Thyroid gland (tissue), 4 donors: ENCODE measurements around the gene HK2. TPM values are rescaled to one million over a fixed set of nuclear protein-coding genes. Genes with fewer than 3 reads are reported as not detected.

Experiments
- DNase-seq, 2 donors: peaks; one replicate each; pipeline ENCODE4 v3.0.0-alpha.2; 2019
- H3K27ac ChIP-seq, 3 donors: fragments of 200-600 bp; sonication (generic); 1 replicate in 2 of 3; 2 replicates in 1 of 3; pipeline ENCODE4 v1.5.1; 2016 to 2019; ENCODE audit warnings: mild to moderate bottlenecking in 1 of 3, moderate library complexity in 1 of 3
- H3K27me3 ChIP-seq: fragments of 200-600 bp; sonication (generic); one replicate; pipeline ENCODE4 v1.5.1; 2019
- H3K36me3 ChIP-seq, 2 donors: fragments of 200-600 bp; sonication (generic); one replicate each; pipeline ENCODE4 v1.5.1; 2016 to 2019
- H3K4me1 ChIP-seq, 2 donors: fragments of 200-600 bp; sonication (generic); one replicate each; pipeline ENCODE4 v1.5.1; 2017 to 2019
- H3K4me3 ChIP-seq, 3 donors: fragments of 200-600 bp; sonication (generic); replicated peaks in 1 of 3; 1 replicate in 2 of 3; 2 replicates in 1 of 3; pipeline ENCODE4 v1.5.1; 2016; ENCODE audit warnings: mild to moderate bottlenecking in 1 of 3
- H3K9me3 ChIP-seq: fragments of 200-600 bp; sonication (generic); one replicate; pipeline ENCODE4 v1.5.1; 2017
- POLR2A ChIP-seq, 2 donors: fragments of 450-650 bp; IDR thresholded peaks; one replicate each; pipeline ENCODE4 v1.6.1; 2017; ENCODE audit warnings: antibody characterized with exemption in 2 of 2, mild to moderate bottlenecking in 2 of 2, moderate library complexity in 1 of 2
- WGBS, 2 donors: methylation state at CpG; one replicate each; pipeline ENCODE4 v1.1.5; 2017; 5-methylcytosine and 5-hydroxymethylcytosine counted together
- intact Hi-C: fragments of 100-400 bp; cut with DNase I; formaldehyde crosslinking; loops from one replicate; pipeline ENCODE4 v1.15.1; 2023
- total RNA-seq, 4 donors: library from RNA; depleted of rRNA; stranded (reverse); fragments of >200 nt; gene quantifications; one replicate each; pipeline ENCODE4 v1.2.3, GENCODE V29; 2016
- TF ChIP-seq, protein P1 (sequence below), 6 experiments: fragments of 200-600 bp in 3 of 6; fragments of 450-650 bp in 3 of 6; sonication (generic) in 3 of 6; IDR thresholded peaks; one replicate each; pipeline ENCODE4 v1.5.1; 2016 to 2019; ENCODE audit warnings: antibody characterized with exemption in 6 of 6, mild to moderate bottlenecking in 2 of 6, inconsistent platforms in 1 of 6, moderate library complexity in 1 of 6

Gene HK2
- total RNA-seq, 4 donors from 2014 or later, result 6.7 to 47.8 (median 26.9) TPM

DNA sequence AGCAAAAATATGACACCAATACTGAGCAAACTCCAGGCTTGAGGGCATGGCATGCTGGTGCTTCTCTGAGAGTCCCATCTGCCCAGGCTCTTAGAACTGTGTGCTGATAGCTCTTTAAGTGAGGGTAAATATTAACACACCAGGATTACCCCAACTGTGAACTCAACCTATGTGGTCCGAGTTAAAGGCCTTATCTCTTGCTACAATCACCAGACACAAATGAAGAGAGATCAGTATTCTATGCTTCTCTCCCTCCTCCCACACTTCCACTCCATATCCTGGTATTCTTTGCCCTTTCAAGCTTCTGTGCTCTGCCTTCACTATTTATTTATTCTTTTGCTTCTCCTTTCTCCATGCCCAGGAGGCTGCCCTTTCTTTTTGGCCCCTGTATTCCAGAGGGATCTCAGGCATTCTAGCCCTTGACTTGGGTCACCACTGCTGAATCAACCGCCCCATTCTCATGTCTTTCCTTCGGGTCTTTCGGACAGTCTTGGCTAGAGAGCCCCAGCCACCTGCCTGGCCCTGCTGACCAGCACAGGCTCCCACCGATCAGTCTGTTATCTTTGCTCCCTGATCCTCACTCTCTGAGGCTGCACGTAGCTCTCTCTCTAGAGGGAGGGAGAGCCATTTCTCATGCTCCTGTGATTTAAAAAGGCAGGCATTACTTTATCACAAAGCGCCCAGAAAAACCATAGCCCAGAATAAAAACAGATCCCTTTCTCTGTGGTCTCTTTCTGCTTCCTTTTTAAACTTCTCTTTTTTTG lies 17.2 kb upstream of the HK2 start:
- H3K4me1 ChIP-seq, result peaks cover 27 to 54% of the 10 kb centered on the region in 2 donors
- no peaks in the 10 kb centered on the region for H3K27me3 ChIP-seq
- DNase-seq, result peak; percentile 34 to 40
- no peak for TF ChIP-seq POLR2A (IDR thresholded peaks at IDR 0.05)
- TF ChIP-seq, protein P1, sequence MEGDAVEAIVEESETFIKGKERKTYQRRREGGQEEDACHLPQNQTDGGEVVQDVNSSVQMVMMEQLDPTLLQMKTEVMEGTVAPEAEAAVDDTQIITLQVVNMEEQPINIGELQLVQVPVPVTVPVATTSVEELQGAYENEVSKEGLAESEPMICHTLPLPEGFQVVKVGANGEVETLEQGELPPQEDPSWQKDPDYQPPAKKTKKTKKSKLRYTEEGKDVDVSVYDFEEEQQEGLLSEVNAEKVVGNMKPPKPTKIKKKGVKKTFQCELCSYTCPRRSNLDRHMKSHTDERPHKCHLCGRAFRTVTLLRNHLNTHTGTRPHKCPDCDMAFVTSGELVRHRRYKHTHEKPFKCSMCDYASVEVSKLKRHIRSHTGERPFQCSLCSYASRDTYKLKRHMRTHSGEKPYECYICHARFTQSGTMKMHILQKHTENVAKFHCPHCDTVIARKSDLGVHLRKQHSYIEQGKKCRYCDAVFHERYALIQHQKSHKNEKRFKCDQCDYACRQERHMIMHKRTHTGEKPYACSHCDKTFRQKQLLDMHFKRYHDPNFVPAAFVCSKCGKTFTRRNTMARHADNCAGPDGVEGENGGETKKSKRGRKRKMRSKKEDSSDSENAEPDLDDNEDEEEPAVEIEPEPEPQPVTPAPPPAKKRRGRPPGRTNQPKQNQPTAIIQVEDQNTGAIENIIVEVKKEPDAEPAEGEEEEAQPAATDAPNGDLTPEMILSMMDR (IDR thresholded peaks at IDR 0.05), result no peak
- peak overlapping the region; percentile 58 to 91 (median 90) for H3K27ac ChIP-seq
- H3K4me3 ChIP-seq, result no peak overlapping the region
- no peaks in the 10 kb centered on the region for H3K9me3 ChIP-seq
- no peaks in the 10 kb centered on the region for H3K36me3 ChIP-seq
- intact Hi-C loops, result no loop called here
- 14 to 17% methylated on average over 7 of the region's 7 CpGs for WGBS, 2 donors

DNA sequence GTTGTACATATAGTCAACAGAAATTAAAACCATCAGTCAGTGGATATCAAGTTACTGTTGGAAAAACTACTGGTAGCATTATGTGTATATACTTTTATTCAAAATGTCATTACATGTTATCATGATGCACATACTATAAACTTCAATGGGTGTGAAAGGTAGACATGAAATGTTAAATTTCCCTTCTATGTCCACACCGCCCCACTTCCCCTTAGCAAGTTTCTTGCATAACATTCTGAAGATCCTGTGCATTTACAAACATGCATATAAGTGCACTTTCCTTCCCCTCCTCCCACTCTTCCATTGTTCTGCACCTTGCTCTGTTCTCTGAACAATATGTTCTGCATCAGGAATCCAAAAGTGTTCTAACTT lies 16.6 kb upstream of the HK2 start:
- Histone ChIP-seq H3K27ac (peak overlapping the region; percentile 58 to 91 (median 90)), H3K4me3 (no peak overlapping the region), H3K27me3 (no peaks in the 10 kb centered on the region), H3K9me3 (no peaks in the 10 kb centered on the region), H3K36me3 (no peaks in the 10 kb centered on the region), H3K4me1 (peaks cover 27 to 55% of the 10 kb centered on the region in 2 donors)
- no peak for DNase-seq
- no peak for TF ChIP-seq POLR2A (IDR thresholded peaks at IDR 0.05)
- TF ChIP-seq, protein P1 (IDR thresholded peaks at IDR 0.05), result no peak
- intact Hi-C loops, result no loop called here
- WGBS, 2 donors, result 86 to 90% methylated on average over 1 of the region's 1 CpG

DNA sequence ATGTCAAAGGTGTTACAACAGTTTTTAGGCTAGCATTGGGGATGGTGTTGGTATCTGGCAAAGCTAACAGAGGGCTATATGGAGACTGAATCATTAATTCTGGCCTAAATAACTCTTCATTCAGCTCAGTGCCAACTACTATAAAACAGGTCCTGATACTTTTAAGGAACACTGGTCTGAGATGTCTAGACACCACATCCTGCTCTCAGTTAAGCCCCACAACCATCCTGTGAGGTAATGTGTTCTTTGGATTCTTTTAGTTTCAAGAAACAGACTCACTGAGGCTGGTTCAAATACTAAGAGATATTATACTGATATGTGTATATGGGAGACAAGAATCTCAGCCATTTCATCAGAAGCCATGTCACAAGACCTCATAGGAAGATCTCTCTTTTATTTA lies 14.2 kb upstream of the HK2 start:
- TF ChIP-seq, protein P1 (IDR thresholded peaks at IDR 0.05), result no peak
- no peak for TF ChIP-seq POLR2A (IDR thresholded peaks at IDR 0.05)
- DNase-seq, result no peak

DNA sequence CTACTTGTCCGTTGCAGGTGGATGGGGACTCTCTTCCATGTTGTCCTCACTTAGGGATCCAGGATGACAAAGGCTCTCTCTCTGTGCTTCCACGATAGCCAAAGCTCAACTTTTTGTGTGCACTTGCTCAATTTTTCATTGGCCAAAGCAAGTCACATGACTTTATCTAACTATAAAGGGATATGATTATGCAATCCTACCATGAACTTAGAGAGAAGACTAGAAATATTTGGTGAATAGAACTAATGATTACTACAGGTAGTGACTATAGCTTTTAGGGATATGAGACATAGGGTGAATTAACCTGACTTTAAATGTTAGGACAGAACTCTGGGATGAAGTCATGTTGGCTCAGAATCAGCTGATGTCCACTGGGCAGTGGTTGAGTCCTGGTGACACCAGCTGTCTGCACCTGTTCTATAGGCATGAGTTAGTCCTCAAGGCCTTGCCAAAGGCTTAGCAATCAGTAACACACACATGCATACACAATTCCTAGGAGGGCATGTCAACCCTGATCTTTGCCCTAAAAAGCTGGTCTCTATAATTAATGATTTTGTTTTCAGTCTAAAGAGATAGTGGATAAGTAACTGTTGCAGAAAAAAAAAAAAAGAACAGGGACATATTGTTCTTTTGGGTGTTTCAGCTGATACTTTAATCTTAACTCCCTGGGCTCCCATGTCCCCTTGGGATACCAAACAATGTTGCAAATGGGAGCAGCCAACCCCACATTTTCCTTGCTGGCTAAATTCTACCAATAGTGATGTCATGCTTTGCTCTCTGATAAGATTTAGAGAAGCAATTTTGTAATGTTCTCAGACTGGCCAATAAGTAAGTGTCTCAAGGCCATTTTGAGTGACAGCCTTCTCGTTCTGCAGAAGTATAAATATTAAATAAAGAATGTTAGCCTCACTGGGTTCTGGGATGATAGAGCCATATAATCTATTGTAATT lies 12.5 kb upstream of the HK2 start:
- no peak for DNase-seq
- Histone ChIP-seq H3K27me3 (no peaks in the 10 kb centered on the region), H3K36me3 (no peaks in the 10 kb centered on the region), H3K4me1 (peaks cover 12 to 33% of the 10 kb centered on the region in 2 donors), H3K9me3 (no peaks in the 10 kb centered on the region), H3K4me3 (no peak overlapping the region), H3K27ac (peak overlapping the region in 1 of 3 donors; percentile 62)
- 88 to 89% methylated on average over 3 of the region's 3 CpGs for WGBS, 2 donors
- intact Hi-C loops, result no loop called here
- TF ChIP-seq, protein P1 (IDR thresholded peaks at IDR 0.05), result no peak
- no peak for TF ChIP-seq POLR2A (IDR thresholded peaks at IDR 0.05)

More for the DNA sequence above, 14.2 kb upstream of the HK2 start:
- no peaks in the 10 kb centered on the region for H3K27me3 ChIP-seq
- no peaks in the 10 kb centered on the region for H3K9me3 ChIP-seq
- no peak overlapping the region for H3K4me3 ChIP-seq
- H3K27ac ChIP-seq, result no peak overlapping the region
- intact Hi-C loops, result no loop called here
- H3K36me3 ChIP-seq, result no peaks in the 10 kb centered on the region
- H3K4me1 ChIP-seq, result peaks cover 23 to 42% of the 10 kb centered on the region in 2 donors
